RCC 7860 (cell line): ENCODE results near the gene PSG3.
"Not testable (repeated sequence)": the region's sequence is repeated elsewhere in the genome, so short reads cannot be mapped to it uniquely, and the experiment has no call there.

Experiments
- DNase-seq: peaks from one replicate; pipeline ENCODE4 v3.0.0-alpha.2; 2015; ENCODE audit warnings: low spot score
- FAIRE-seq: peaks from 2 replicates; lab custom pipeline; 2012; peaks lifted over from hg19 to GRCh38; lab: Jason Lieb, UNC

The PSG3 gene

GRCh38 chr19:42697884-42698283, 42.4 kb downstream of the PSG3 start:
- DNase-seq: no peak
- no peak for FAIRE-seq

- DNase-seq (no peak), FAIRE-seq (no peak)
These were observed 44.3 kb downstream of the PSG3 start for GRCh38 chr19:42695811-42696503.

- peak; percentile 42 for DNase-seq
- FAIRE-seq: no peak
These were observed 46.4 kb downstream of the PSG3 start for GRCh38 chr19:42693760-42694350.

GRCh38 chr19:42683917-42684513, 56.3 kb downstream of the PSG3 start:
- FAIRE-seq (peak; percentile 25), DNase-seq (peak; percentile 6)

GRCh38 chr19:42676326-42676725, 64.0 kb downstream of the PSG3 start:
- not testable (repeated sequence) for DNase-seq, FAIRE-seq

- FAIRE-seq: not testable (repeated sequence)
These were observed 65.7 kb downstream of the PSG3 start for GRCh38 chr19:42674549-42674948.

More at GRCh38 chr19:42674549-42674948, 65.7 kb downstream of the PSG3 start:
- not testable (repeated sequence) for DNase-seq
